ENCODE data around the gene ATRIP.
A peak's percentile ranks its signal among the peaks of the same experiment; 100 is the strongest.

The ATRIP gene

GRCh38 chr3:48425281-48425812, 21.2 kb upstream of the ATRIP start:
- peak; percentile 21 for DNase-seq

GRCh38 chr3:48426401-48426909, 20.1 kb upstream of the ATRIP start:
- DNase-seq, result no peak

GRCh38 chr3:48426944-48427629, 19.4 kb upstream of the ATRIP start:
- peak; percentile 42 for DNase-seq

- DNase-seq, result peak; percentile 64
Measured at GRCh38 chr3:48427630-48427962, 18.9 kb upstream of the ATRIP start.

- DNase-seq, result no peak
Measured at GRCh38 chr3:48428088-48428571, 18.4 kb upstream of the ATRIP start.

- peak; percentile 79 for DNase-seq
Measured at GRCh38 chr3:48428572-48429316, 17.8 kb upstream of the ATRIP start.

GRCh38 chr3:48429317-48429959, 17.1 kb upstream of the ATRIP start:
- DNase-seq, result no peak

- DNase-seq, result peak; percentile 31
Measured at GRCh38 chr3:48429960-48430707, 16.4 kb upstream of the ATRIP start, which contains the start of gene PLXNB1. Gene PLXNB1 (minus strand): TSS chr3:48430086. CDS start chr3:48424611, 5,475 bp downstream.

GRCh38 chr3:48430708-48431101, 15.8 kb upstream of the ATRIP start:
- DNase-seq, result no peak

GRCh38 chr3:48431224-48432029, 15.1 kb upstream of the ATRIP start:
- DNase-seq, result no peak

GRCh38 chr3:48432411-48433371, 13.8 kb upstream of the ATRIP start:
- DNase-seq, result no peak

GRCh38 chr3:48433472-48434118, 12.9 kb upstream of the ATRIP start:
- DNase-seq, result peak; percentile 65

- DNase-seq, result no peak
Measured at GRCh38 chr3:48434591-48435222, 11.8 kb upstream of the ATRIP start.

GRCh38 chr3:48435223-48435595, 11.3 kb upstream of the ATRIP start:
- DNase-seq, result no peak

- DNase-seq, result peak; percentile 88
Measured at GRCh38 chr3:48435774-48436476, 10.6 kb upstream of the ATRIP start.

GRCh38 chr3:48436477-48436787, 10.1 kb upstream of the ATRIP start:
- no peak for DNase-seq

GRCh38 chr3:48436855-48437254, 9.7 kb upstream of the ATRIP start:
- no peak for DNase-seq

- no peak for DNase-seq
Measured at GRCh38 chr3:48437812-48438211, 8.7 kb upstream of the ATRIP start.
